G401 (cell line): ENCODE data around the gene TMX2. TPM values are rescaled to one million over a fixed set of nuclear protein-coding genes. Genes with fewer than 3 reads are reported as not detected.
A peak's percentile ranks its signal among the peaks of the same experiment; 100 is the strongest.
"Not testable (repeated sequence)": the region's sequence is repeated elsewhere in the genome, so short reads cannot be mapped to it uniquely, and the experiment has no call there.

Source experiments
- DNase-seq: peaks from one replicate; pipeline ENCODE4 v3.0.0-alpha.2; 2015; ENCODE audit warnings: low spot score
- in situ Hi-C: cut with HindIII; loops from 2 replicates; pipeline ENCODE4 v1.10.0; 2016; ENCODE audit warnings: low sequenced_read_pairs, mixed read lengths
- total RNA-seq: library from RNA; depleted of rRNA; stranded (reverse); fragments of >200 nt; shearing (Covaris generic); gene quantifications from 2 replicates; pipeline ENCODE4 v1.2.3, GENCODE V29; 2014; rRNA removed

Gene TMX2
- total RNA-seq, result 104 and 145 TPM in 2 replicates

GRCh38 chr11:57712256-57713150 is at the start of gene TMX2:
TMX2 (plus strand) TSS chr11:57712593; CDS start chr11:57712619, 26 bp downstream.
- peak; percentile 100 for DNase-seq
- in situ Hi-C loops, result no loop called here

GRCh38 chr11:57662893-57663292 is 49.5 kb upstream of the TMX2 start:
- no peak for DNase-seq
- in situ Hi-C loops, result no loop called here

DNA sequence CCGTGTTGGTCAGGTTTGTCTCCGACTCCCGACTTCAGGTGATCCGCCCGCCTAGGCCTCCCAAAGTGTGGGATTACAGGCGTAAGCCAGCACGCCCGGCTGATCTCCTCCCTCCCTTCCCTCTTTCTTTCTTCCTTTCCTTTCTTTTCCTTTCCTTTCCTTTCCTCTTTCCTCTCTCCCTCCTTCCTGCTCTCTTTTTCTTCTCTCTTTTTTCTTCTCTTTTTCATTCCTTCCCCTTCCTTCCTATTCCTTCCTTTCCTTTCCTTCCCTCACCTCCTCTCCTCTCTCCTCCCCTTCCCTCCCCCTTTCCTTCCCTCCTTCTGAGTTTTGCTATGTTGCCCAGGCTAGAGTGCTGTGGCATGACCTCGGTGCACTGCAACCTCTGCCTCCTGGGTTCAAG is 48.4 kb upstream of the TMX2 start:
- in situ Hi-C loops, result no loop called here

DNA sequence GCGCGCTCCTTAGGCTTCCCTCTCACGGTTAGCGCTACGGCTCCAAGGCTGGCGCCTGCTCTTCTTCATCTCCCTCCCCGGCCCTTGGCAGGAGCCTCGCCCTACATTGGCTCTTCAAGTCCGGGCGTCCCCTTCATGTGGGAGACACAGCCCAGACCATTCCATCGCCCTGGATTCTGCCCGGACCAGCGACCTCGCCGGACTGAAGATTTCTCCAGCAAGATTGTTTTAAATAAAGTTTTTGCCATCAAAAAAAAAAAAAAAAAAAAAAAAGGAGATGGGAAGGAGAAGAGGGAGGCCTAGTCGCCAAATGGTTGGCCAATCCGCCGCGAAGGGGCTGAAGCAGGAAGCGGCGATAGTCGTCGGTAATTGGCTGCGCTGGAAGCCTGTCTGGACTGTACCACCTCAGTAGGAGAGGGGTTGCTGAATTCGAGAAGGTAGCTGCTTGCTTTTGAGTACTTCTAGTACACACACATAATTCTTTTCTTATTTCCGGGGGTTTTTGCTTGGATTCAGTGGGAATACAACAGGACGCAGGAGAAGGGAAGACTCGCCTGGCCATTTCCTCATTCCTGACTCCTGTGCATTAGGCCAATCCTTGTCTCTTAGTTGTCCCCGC is 45.2 kb upstream of the TMX2 start:
- in situ Hi-C loops, result no loop called here
- peak; percentile 99 for DNase-seq

More for the DNA sequence above, 48.4 kb upstream of the TMX2 start:
- no peak for DNase-seq

DNA sequence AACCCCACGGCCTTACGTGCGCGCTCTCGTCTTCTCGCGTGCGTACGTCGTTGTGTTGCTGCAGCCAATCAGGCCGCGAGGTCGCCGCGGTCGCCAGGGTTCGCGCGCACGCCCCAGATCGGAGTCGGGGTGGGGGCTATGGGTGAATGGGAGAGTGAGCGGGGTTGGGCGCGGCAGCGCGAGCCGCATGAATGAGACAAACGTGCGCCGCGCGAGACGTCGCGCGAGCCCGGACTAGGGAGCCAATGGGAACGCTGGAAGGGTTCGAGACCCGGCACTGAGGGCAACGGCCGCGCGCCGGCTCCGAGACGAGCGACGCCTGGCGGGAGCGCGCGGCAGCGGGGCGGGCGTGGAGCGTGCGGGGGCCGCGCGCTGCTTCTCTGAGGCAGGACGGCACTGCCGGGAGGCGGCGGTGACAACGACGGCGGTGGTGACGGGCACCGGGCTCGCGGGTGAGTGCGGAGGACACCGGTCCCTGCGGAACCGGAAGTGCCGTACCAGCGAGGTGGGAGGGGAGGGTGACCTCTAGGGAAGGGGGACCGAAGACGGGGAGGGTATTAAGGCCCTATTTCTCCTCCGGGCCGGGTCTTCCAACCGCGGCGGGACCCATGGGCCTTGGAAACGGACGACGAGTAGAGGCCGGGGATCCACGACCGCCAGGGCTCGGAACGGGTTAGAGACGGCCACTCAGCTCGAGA is 44.5 kb upstream of the TMX2 start, which contains the start of gene ZDHHC5:
Gene ZDHHC5, plus strand, starts transcription at position 379 of the 698 bp plus-strand sequence. CDS start 4,977 bp downstream, outside the sequence.
- DNase-seq, result peak; percentile 99
- in situ Hi-C loops, result no loop called here

GRCh38 chr11:57668434-57668782 is 44.0 kb upstream of the TMX2 start:
- in situ Hi-C loops, result no loop called here
- peak; percentile 16 for DNase-seq

DNA sequence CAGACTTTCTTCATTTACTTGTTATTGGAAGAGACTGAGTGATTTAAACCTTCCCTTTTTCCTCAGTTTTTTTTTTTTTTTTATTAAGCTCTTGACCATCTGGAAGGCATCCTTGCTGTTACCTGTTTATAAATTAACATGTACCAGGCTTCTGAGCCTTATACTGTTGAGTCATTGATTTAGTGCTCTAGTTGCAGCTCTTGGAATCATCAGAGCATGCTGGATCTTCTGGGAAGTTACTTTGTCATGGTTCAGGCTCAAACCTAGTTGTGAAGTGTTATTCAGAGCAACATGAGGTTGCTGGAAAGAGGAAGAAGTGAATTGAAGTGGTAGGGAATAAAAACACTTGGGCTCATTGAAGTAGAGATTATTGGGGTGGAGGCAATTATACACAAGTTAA is 38.1 kb upstream of the TMX2 start:
- in situ Hi-C loops, result no loop called here

GRCh38 chr11:57675176-57675941 is 37.0 kb upstream of the TMX2 start:
- in situ Hi-C loops, result no loop called here
- DNase-seq, result no peak

More for the DNA sequence above, 38.1 kb upstream of the TMX2 start:
- no peak for DNase-seq

DNA sequence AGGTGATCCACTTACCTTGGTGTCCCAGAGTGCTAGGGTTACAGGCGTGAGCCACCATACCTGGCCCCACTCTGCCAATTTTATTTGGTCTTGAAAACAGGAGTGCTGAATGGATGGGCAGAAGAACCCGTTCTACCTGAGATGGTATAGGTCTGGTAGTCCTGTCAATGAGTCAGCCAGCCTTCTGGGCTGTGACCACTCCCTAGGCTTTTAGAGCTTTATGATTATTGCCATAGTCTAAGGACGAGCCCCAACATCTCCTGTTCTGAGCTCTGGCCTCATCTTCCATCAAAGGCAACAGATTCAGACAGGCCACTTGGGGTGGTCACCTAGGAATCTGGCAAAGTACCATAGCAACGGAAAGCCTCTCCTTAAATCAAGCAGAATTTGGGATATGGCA is 33.0 kb upstream of the TMX2 start:
- in situ Hi-C loops, result no loop called here
- no peak for DNase-seq

- in situ Hi-C loops, result no loop called here
- DNase-seq, result no peak
Measured at GRCh38 chr11:57680552-57680874, 31.9 kb upstream of the TMX2 start.

- no peak for DNase-seq
- in situ Hi-C loops, result no loop called here
Measured at GRCh38 chr11:57681168-57681567, 31.2 kb upstream of the TMX2 start.

DNA sequence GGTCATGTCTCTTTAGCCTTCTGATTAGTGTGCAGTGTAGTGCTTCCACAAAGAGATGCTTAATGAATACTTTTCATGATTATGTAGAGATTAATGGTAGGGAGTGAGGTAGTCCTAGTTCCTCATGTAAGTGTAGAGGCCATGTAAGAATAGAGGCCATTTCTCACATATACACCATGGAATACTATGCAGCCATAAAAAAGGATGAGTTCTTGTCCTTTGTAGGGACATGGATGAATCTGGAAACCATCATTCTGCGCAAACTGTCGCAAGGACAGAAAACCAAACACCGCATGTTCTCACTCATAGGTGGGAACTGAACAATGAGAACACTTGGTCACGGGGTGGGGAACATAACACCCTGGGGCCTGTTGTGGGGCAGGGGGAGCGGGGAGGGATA is 21.9 kb upstream of the TMX2 start:
- in situ Hi-C loops, DNase-seq: not testable (repeated sequence)

GRCh38 chr11:57698843-57699365 is 13.5 kb upstream of the TMX2 start:
- in situ Hi-C loops, result no loop called here

DNA sequence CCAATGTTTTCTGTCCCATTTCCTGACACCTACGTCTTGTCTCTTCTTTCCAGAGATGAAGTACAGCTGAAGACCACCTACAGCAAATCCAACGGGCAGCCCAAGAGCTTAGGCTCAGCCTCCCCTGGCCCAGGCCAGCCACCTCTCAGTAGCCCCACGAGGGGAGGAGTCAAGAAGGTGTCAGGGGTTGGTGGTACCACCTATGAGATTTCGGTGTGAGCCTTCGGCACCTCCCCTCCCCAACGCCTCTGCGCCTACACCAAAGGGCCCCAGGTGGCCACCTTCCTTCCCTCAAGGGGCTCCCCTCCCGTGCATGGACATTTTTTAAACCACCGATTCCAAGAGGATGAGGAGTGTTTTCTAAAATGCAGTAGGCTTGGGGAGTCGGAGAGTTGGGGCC is 12.6 kb upstream of the TMX2 start:
- no peak for DNase-seq
- in situ Hi-C loops, result no loop called here

More at GRCh38 chr11:57698843-57699365, 13.5 kb upstream of the TMX2 start:
- peak; percentile 34 for DNase-seq

DNA sequence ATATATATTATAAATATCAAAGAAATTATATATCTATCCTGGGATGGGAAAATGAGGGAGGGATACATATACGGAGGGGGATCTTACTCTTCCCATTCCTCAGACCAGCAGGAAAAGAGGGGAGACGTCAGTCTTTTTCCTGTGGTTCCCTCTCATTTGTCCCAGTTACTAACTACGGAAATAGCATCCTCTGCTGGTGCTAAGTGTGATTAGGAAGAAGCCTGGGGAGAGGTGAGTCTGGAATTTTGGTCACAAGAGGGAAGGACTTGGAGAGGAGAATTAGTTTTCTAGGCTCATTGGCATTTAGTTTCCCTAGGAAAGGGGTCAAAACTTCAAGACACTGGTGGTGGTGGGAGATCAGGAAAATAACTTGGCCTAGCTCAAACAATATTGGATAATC is 12.0 kb upstream of the TMX2 start:
- no peak for DNase-seq
- in situ Hi-C loops, result no loop called here

DNA sequence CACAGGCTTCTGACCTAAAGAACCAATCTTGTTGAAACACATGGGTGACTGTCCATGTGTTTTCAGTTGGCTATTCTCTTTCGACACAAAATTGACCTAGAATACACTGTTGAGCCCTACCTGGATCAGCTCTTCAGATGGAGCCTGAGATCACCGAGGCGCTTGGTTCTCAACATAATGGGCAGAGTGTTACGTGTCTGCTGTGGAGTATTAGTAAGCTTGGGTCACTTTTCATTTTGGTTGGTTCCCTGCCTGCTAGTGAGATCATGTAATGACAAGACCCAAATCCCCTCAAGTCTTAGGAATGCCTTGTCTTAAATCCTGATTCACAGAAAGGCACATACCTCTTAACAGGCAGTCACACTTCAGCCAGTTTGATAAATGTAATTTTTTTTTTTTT is 9.1 kb upstream of the TMX2 start:
- DNase-seq, result no peak
- in situ Hi-C loops, result no loop called here

DNA sequence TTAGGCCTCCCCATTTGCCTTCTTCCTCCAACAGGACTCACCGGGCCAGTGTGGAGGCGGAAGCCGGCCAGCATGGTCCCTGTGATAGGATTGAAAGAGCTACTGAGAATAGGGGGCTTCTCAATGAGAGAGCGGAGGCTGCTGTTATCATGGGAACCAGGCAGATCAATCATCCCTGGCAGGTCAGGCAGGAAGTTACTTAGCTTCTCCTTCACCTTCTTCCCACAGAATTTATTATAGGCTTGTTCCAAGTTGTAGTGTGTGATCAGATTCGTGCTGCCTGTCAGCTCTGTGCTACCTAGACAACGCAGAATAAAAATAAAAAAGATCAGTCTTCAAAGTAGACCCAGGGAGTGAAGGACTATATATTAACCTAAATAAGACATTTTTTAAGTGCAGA is 7.5 kb upstream of the TMX2 start:
- in situ Hi-C loops, result no loop called here
- no peak for DNase-seq

DNA sequence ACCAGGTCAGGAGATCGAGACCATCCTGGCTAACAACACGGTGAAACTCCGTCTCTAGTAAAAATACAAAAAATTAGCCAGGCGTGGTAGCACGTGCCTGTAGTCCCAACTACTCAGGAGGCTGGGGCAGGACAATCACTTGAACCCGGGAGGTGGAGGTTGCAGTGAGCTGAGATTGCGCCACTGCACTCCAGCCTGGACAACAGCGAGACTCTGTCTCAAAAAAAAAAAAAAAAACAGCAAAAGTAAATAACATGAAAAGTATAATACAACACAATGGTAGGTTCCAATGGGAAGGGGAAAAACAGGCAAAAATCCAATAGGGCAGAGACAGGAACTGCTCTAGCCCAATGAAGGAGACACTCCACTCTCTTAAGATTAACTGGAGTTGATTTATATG is 7.0 kb upstream of the TMX2 start:
- DNase-seq, in situ Hi-C loops: not testable (repeated sequence)

GRCh38 chr11:57709802-57710367 is 2.5 kb upstream of the TMX2 start:
- in situ Hi-C loops, result no loop called here
- no peak for DNase-seq
